Adrenal gland (tissue), 12 donors: ENCODE results near the gene GLIS1. TPM values are rescaled to one million over a fixed set of nuclear protein-coding genes. Genes with fewer than 3 reads are reported as not detected.

Source experiments
- DNase-seq, 7 donors: peaks; one replicate each; pipeline ENCODE4 v3.0.0-alpha.2; 2019 to 2020
- H3K27ac ChIP-seq, 5 donors: fragments of 200-600 bp; sonication (generic) in 4 of 5; 1 replicate in 3 of 5; 2 replicates in 2 of 5; pipeline versions ENCODE4 v1.5.1 to v1.8.0; 2016 to 2020; ENCODE audit warnings: mild to moderate bottlenecking in 1 of 5
- H3K27me3 ChIP-seq: fragments of 200-600 bp; 2 replicates; pipeline ENCODE4 v1.8.0; 2021
- H3K36me3 ChIP-seq, 2 donors: fragments of 200-600 bp; replicated peaks in 1 of 2; 1 replicate in 1 of 2; 2 replicates in 1 of 2; pipeline versions ENCODE4 v1.5.1 to v1.8.0; 2018 to 2022
- H3K4me1 ChIP-seq, 2 donors: fragments of 200-600 bp; replicated peaks in 1 of 2; 1 replicate in 1 of 2; 2 replicates in 1 of 2; pipeline versions ENCODE4 v1.5.1 to v1.8.0; 2018 to 2021
- H3K4me3 ChIP-seq, 4 donors: fragments of 200-600 bp; sonication (generic) in 3 of 4; one replicate each; pipeline ENCODE4 v1.5.1; 2016 to 2018
- H3K9me3 ChIP-seq, 3 donors: fragments of 200-600 bp; sonication (generic) in 1 of 3; replicated peaks in 1 of 3; 1 replicate in 2 of 3; 2 replicates in 1 of 3; pipeline versions ENCODE4 v1.5.1 to v1.8.0; 2016 to 2021
- CTCF ChIP-seq, 6 experiments: fragments of 450-650 bp in 4 of 6; fragments of 200-600 bp in 2 of 6; sonication (generic) in 1 of 6; IDR thresholded peaks; 1 replicate in 5 of 6; 2 replicates in 1 of 6; pipeline versions ENCODE4 v1.5.1 to v1.8.0; 2016 to 2021; ENCODE audit warnings: antibody characterized with exemption in 6 of 6, mild to moderate bottlenecking in 2 of 6, moderate library complexity in 1 of 6
- POLR2A ChIP-seq, 2 donors: fragments of 450-650 bp; IDR thresholded peaks; one replicate each; pipeline ENCODE4 v1.6.1; 2017; ENCODE audit warnings: antibody characterized with exemption in 2 of 2, mild to moderate bottlenecking in 2 of 2, moderate library complexity in 1 of 2
- WGBS, 4 donors: extraction: QIAGEN DNeasy Blood & Tissue Kit in 2 of 4; methylation state at CpG; one replicate each; pipeline versions ENCODE4 v1.1.5 to v1.1.7; 2013 to 2017; 5-methylcytosine and 5-hydroxymethylcytosine counted together
- intact Hi-C, 2 donors: fragments of 100-400 bp; cut with DNase I; formaldehyde crosslinking; loops; one replicate each; pipeline versions ENCODE4 v1.14.1 to v1.15.0; 2022 to 2023
- polyA plus RNA-seq, 3 donors: library from polyadenylated mRNA; stranded (reverse); fragments of 200-250 nt in 2 of 3; fragments of 350-450 nt in 1 of 3; fragmentation: Illumina TruSeq in 1 of 3; extraction: RNeasy Lipid Tissue Mini Kit (QIAGEN cat#74804) in 1 of 3; gene quantifications; one replicate each; pipeline ENCODE4 v1.2.3, GENCODE V29; 2013 to 2014
- total RNA-seq, 9 donors: library from RNA; depleted of rRNA in 4 of 9; stranded (reverse); fragments of >200 nt in 4 of 9; fragments of 120-200 nt in 1 of 9; fragmentation: NEBNext Ultra II Directional in 1 of 9; extraction: Animal tissue kit (Norgen Biotek cat#: 25700) in 1 of 9; gene quantifications; one replicate each; pipeline versions ENCODE4 v1.1.0 to v1.2.4, GENCODE V29; 2013 to 2023
- donor health status: healthy with polysubstance abuse.
- donor health status: Bipolar disorder and iron deficiency.
- donor health status: DM: yes; HTN: yes; CAD: no.
- donor health status: DM: no; HTN: no; CAD: no.
- donor health status: DM: no; HTN: no; CAD: no.
- donor health status: DM: yes; HTN: yes; CAD: no.

Gene GLIS1
- total and polyA plus RNA-seq, 12 donors = 0.08 to 0.37 (median 0.14) TPM; not detected in 6

- Histone ChIP-seq H3K27ac (no peak overlapping the region), H3K9me3 (no peaks in the 10 kb centered on the region), H3K36me3 (no peaks in the 10 kb centered on the region), H3K4me1 (no peaks in the 10 kb centered on the region), H3K27me3 (no peaks in the 10 kb centered on the region), H3K4me3 (no peak overlapping the region)
- intact Hi-C loops = no loop called here
- TF ChIP-seq CTCF (IDR thresholded peaks at IDR 0.05) (no peak), POLR2A (IDR thresholded peaks at IDR 0.05) (no peak)
- WGBS, 4 donors = 60 to 65% (median 62%) methylated on average over 16 to 17 of the region's 17 CpGs
- peak in 3 of 7 donors; percentile 8 to 14 (median 8) for DNase-seq
Measured at GRCh38 chr1:53545663-53546408, 193.1 kb downstream of the GLIS1 start.

GRCh38 chr1:53544728-53545515, 194.0 kb downstream of the GLIS1 start:
- Histone ChIP-seq H3K4me1 (no peaks in the 10 kb centered on the region), H3K9me3 (no peaks in the 10 kb centered on the region), H3K4me3 (no peak overlapping the region), H3K27ac (no peak overlapping the region), H3K27me3 (no peaks in the 10 kb centered on the region), H3K36me3 (no peaks in the 10 kb centered on the region)
- TF ChIP-seq POLR2A (IDR thresholded peaks at IDR 0.05) = no peak
- TF ChIP-seq CTCF (IDR thresholded peaks at IDR 0.05) = no peak
- WGBS, 4 donors = 81 to 91% (median 82%) methylated on average over 5 to 6 of the region's 6 CpGs
- intact Hi-C loops = loop anchor here in 1 of 2 donors (5.0 kb wide), 1 partner anchor 552 kb away; no protein-coding TSS in a partner anchor
- peak in 2 of 7 donors; percentile 3 to 5 for DNase-seq

- no peaks in the 10 kb centered on the region for H3K36me3 ChIP-seq
- no peaks in the 10 kb centered on the region for H3K27me3 ChIP-seq
- no peaks in the 10 kb centered on the region for H3K4me1 ChIP-seq
- no peak overlapping the region for H3K27ac ChIP-seq
- no peak for DNase-seq
- TF ChIP-seq POLR2A (IDR thresholded peaks at IDR 0.05) (no peak), CTCF (IDR thresholded peaks at IDR 0.05) (no peak)
- no peak overlapping the region for H3K4me3 ChIP-seq
- H3K9me3 ChIP-seq = no peaks in the 10 kb centered on the region
- intact Hi-C loops = loop anchor here in 1 of 2 donors (5.0 kb wide), 1 partner anchor 553 kb away; no protein-coding TSS in a partner anchor
- 81 to 89% (median 86%) methylated on average over 23 to 24 of the region's 24 CpGs for WGBS, 4 donors
Measured at GRCh38 chr1:53543778-53544695, 194.9 kb downstream of the GLIS1 start.
